ENCODE data around the gene MXI1.

DNA sequence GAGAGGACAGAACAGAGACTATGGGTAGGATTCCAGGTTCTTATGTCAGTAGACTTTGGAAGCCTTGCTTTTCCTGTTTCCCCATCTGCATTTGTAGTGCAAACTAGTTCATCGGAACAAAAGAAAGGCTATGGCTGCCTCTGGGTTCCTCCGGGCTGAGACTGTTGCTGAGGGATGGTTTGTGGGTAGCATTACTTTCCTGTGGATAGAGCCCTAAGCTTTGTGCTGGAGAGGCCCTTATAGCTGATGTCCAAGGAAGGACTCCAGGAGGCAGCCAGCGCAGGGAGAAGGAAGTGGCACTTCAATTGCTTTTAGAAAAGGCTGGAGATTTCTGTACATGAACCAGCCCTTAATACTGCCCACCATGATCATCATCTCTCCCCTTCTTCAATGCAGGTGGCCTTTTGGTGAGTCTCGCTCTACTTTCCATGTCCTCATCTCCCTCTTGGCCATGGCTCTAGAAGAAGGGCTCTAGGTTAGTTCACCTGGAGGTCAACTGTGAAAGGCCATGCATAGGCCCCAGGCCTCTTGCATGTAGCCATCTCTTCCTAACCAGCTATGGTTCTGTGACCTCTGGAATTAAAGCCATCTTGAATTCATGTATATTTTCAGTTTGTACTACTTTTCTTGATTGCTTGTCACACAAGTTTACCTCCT, 15.4 kb downstream of the MXI1 start:
- no peak for TF ChIP-seq POLR2AphosphoS5 (IDR thresholded peaks at IDR 0.05; ENCODE audit: low read depth)
- TF ChIP-seq, protein P1, sequence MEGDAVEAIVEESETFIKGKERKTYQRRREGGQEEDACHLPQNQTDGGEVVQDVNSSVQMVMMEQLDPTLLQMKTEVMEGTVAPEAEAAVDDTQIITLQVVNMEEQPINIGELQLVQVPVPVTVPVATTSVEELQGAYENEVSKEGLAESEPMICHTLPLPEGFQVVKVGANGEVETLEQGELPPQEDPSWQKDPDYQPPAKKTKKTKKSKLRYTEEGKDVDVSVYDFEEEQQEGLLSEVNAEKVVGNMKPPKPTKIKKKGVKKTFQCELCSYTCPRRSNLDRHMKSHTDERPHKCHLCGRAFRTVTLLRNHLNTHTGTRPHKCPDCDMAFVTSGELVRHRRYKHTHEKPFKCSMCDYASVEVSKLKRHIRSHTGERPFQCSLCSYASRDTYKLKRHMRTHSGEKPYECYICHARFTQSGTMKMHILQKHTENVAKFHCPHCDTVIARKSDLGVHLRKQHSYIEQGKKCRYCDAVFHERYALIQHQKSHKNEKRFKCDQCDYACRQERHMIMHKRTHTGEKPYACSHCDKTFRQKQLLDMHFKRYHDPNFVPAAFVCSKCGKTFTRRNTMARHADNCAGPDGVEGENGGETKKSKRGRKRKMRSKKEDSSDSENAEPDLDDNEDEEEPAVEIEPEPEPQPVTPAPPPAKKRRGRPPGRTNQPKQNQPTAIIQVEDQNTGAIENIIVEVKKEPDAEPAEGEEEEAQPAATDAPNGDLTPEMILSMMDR (IDR thresholded peaks at IDR 0.05; ENCODE audit: insufficient read depth, low read length), result no peak
- TF ChIP-seq, protein P2, sequence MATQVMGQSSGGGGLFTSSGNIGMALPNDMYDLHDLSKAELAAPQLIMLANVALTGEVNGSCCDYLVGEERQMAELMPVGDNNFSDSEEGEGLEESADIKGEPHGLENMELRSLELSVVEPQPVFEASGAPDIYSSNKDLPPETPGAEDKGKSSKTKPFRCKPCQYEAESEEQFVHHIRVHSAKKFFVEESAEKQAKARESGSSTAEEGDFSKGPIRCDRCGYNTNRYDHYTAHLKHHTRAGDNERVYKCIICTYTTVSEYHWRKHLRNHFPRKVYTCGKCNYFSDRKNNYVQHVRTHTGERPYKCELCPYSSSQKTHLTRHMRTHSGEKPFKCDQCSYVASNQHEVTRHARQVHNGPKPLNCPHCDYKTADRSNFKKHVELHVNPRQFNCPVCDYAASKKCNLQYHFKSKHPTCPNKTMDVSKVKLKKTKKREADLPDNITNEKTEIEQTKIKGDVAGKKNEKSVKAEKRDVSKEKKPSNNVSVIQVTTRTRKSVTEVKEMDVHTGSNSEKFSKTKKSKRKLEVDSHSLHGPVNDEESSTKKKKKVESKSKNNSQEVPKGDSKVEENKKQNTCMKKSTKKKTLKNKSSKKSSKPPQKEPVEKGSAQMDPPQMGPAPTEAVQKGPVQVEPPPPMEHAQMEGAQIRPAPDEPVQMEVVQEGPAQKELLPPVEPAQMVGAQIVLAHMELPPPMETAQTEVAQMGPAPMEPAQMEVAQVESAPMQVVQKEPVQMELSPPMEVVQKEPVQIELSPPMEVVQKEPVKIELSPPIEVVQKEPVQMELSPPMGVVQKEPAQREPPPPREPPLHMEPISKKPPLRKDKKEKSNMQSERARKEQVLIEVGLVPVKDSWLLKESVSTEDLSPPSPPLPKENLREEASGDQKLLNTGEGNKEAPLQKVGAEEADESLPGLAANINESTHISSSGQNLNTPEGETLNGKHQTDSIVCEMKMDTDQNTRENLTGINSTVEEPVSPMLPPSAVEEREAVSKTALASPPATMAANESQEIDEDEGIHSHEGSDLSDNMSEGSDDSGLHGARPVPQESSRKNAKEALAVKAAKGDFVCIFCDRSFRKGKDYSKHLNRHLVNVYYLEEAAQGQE (IDR thresholded peaks at IDR 0.05; ENCODE audit: insufficient replicate concordance, low read depth), result no peak
